Amniotic stem cell (primary cell): Measurements from ENCODE around the gene CCL25.

Experiments used
- DNase-seq: peaks from one replicate; lab custom pipeline; 2025; lab: John Stamatoyannopoulos, UW

The CCL25 gene

DNA sequence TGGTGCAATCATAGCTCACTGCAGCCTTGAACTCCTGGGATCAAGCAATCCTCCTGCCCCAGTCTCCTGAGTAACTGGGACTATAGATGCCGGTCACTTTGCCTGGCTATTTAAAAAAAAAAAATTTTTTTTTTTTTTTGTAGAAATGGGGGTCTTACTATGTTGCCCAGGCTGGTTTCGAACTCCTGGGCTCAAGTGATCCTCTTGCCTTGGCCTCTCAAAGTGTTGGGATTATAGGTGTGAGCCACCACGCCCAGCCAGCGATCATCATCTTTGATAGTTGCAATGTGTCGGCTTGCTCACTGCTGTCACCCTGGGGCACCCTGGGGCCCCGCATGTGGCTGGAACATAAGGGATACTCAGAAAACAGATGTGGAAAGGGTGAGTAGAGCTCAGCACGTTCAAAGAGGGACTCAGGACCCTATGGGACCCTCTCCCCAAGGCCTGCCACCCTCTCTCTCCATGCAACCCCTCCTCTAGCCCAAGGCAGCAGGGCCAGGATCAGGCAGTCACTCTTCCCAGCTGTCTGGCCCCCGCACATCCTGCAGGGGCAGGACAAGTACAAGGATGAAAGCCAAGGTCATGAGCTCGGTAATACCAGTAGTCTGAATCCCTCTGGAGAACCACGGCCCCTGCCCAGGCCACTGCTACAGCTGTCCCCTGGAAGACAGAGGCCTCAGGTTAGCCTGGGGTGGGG lies 6.5 kb upstream of the CCL25 start:
- no peak for DNase-seq

DNA sequence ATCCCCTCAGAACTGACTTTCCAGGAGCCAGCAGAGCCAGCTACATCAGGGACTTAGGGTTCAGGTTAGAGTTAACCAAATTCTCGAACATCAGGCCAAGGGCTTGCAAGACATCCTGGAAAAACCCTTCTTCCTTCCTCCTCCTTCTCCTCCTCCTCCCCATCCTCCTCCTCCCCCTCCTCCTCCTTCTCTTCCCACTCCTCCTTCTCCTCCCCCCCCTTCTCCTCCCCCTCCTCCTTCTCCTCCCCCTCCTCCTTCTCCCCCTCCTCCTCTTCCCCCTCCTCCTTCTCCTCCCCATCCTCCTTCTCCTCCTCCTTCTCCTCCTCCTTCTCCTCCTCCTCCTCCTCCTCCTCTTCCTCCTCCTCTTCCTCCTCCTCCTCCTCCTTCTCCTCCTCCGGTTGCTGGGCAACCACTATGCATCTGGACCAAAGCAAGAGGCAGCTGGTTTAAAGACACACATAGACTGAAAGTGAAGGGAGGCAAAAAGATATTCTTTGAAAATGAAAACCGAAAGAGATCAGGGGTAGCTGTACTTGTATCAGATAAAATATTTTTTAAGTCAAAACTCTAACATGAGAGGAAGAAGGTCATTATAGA lies 5.9 kb upstream of the CCL25 start:
- DNase-seq, result no peak

DNA sequence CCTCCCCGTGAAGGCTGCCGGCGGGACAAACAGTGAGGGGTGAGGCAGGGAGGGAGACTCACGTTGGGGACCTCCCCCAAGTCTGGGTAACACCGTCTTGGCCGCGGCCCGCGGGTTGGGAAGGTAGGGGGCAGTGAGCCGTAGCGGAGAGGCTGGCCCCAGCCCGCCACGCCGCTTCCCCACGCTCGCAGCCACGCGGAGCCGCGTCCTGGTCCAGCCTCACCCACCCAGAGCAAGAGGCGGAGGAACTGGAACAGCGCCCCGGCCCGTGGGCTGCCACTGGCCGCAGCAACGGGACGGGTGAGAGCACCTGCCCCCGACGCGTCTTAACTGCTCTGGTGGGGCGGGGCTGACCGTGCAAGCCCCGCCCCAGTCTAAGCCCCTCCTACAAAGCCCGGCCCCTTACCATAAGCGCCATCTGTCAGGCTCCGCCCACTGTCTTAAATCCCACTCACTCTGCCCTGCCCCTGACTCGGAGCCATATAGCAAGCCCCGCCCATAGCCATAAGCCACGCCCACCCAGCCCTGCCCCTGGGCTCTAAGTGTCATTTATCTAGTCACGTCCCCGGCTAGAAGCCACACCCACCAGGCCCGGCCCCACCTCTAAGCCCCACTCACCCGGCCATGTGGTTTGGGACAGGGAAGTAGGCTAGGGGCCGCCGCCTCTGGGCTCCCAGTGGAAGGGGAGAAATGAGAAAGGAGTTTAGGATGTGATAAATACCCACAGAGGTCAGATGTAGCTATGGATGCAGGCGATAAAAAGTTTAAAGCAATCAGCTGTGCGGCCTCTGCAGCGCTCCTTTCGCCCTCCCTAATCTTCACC lies 2.1 kb upstream of the CCL25 start:
- DNase-seq, result no peak

DNA sequence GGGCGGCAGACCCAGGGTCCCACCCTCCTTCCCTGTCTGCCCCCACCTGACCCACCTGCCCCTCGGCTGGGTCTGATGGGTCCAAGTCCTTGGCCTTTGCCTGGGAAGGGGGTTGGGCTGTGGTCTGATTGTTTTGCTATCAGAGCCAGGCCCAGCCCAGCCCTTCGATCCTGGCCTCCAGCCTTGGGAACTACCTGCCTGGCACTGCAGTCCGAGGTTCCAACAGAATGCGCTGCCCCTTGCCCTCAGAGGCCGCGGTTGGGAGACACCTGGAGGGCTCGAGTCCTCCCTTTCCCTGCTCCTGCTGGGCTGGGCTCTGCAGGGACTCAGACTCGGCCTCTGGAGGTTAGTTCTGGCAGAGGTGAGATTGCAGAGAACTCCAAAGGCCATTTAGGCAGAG lies 1.6 kb downstream of the CCL25 start:
- DNase-seq, result no peak

DNA sequence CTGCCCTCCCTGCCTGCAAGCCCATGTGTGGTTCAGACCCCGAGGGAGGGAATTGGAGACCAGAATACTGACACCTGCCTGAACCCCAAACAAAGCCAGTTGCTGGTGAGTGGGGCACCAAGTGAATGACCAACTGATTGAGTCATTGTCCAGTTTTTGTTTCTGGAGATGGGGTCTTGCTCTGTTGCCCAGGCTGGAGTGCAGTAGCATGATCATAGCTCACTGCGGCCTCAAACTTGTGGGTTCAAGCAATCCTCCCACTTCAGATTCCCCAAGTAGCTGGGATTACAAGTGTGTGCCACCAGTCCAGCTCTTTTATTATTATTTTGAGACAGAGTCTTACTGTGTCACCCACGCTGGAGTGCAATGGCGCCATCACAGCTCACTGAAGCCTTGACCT lies 4.0 kb downstream of the CCL25 start:
- no peak for DNase-seq

DNA sequence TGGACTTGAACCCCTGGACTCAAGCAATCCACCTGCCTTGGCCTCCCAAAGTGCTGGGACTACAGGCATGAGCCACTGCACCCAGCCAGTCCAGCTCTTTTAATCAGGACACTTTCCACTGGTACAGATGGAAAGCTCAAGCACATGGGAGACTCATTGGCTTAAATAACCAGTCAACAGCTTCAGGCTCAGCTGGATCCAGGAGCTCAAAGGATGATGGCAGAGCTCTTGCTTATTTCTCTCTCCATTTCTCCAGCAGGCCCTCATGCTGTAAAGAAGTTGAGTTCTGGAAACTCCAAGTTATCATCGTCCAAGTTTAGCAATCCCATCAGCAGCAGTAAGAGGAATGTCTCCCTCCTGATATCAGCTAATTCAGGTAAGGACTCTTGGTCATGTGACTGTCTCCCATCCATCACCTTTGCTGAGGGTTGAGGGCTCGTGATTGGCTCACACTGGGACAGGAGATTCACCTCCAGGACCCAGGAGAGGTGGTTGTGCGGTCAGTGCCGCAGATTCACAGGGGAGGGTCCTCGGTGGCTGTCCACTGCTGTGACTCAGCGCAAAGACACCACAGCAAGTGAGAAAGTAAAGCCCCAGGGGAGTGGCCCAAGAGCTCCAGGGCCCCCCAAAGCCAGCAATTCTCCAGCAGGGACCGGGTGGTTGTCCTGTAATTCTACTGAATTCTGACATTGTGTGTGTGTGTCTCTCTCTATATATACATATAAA lies 5.1 kb downstream of the CCL25 start:
- DNase-seq, result no peak

DNA sequence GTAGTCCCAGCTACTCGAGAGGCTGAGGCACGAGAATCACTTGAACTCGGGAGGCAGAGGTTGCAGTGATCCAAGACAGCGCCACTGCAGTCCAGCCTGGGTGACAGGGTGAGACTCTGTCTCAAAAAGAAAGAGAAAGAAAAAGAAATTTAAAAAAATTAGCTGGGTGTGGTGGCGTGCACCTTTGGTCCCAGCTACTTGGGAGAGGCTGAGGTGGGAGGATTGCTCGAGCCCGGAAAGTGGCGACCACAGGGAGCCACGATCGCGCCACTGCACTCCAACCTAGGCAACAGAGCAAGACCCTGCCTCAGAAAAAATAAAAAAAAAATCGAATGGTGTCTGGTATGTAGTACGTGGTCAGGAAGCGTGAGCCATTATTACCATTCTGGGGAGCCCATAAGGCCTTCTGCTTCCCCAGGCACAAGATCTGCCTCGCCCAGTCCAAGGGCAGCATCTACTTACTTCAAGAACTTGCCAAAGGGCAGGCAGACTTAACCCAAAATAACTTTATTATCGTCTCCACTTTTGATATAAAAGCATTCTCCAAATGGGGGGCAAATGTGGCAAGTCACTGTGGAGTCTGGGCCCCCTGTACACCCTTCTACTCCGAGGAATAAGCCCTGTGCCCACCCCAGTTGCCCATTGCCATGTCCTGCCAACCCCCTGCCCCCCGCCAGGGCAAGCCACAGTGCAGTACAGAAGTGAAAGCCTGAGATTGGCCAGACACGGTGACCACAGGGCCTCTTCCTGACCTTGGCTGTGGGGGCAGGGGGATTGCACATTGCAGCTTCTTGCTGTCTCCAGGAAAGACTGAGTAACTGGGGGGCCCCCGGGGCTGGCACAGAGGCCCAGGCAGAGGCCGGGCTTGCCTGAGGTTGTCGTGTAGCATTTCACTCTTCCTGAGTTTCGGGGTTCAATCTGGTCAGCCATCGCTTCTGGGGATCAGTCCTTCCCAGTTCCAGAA lies 12.6 kb downstream of the CCL25 start:
- no peak for DNase-seq

DNA sequence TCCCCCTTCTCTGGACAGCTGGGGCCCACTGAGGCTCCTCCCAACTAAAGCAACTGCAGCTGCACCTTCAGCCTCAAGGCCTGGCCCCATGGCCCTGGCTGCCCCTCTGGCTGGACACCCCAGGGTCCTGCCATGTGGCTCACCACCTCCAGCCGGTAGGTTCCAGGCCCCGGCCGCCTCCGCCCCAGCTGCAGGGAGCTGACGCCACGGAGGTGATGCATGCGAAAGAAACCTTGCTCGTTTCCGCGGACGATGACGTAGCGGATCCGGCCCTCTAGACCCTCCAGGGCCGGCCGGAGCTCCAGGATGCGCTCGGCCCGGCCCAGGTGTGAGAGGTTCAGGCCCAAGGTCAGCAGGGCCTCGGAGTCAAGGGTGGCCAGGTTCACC lies 13.3 kb downstream of the CCL25 start:
- no peak for DNase-seq

DNA sequence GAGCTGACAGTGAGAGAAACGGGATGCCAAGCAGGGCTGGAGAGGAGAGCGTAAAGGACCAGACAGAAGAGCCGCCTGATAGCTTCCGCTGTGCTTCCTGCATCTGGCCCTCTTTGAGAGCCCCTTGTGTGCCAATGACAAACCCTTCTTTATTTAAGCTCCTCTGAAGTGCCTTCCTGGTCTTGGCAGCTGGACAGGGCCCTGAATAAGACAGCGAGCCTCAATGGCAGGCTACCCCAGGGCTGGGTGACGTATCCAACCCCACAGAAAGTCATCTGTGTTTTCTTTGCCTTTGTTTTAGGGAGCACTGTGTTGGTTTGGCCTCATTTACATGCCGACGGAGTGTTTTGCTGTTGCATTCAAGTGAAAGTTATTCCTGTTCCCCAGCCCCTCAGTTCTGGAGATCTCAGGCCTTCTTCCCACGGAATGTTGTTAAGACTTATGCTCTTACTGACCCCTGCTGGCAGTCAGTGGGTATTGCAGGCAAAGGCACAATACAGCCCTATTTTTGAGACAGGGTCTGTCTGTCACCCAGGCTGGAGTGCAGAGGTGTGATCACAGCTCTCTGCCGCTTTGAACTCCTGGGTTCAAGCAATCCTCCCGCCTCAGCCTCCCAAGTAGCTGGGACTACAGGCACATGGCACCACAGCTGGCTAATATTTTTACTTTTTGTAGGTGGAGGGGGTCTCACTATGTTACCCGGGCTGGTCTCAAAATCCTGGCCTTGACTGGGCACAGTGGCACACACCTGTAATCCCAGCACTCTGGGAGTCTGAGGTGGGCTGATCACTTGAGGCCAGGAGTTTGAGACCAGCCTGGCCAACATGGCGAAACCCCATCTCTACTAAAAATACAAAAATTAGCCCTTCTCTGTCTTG lies 16.8 kb downstream of the CCL25 start:
- DNase-seq, result no peak

DNA sequence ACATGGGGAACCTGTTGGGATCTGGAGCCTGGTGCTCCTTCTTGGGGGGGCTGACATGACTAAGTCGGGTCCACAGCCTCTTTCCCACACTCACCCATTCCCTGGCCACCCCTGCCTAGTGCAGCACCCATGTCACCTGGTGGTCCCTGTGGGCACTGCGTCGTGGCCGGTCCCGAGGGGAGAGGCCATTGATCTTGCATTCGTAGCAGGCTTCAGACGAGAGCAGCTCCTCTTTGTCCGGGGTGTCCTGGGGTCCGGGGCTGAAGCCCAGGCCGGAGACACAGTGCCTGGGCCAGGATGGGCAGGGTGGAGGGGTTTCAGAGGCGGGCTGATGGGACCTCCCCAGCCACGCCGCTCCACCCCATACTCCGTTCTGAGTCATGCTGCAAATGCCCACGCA lies 19.4 kb downstream of the CCL25 start:
- no peak for DNase-seq

DNA sequence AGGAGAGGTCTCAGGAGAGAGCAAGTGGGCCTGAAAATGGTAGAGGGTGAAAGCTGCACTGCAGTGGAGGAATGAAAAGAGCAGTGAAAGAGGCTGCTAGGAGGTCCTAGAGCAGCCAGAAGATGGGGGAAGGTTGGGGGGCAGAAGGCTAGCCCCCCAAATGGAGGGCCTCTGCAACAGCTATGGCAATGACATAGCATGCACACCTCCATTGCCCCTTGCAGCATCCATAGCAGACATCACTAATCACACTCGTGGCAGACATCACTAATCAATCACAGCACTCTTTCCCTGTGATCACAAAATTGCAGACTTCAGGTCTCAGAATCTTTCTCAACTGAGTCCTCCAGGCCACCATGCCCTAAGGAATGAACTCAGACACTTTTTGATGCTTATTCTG lies 21.9 kb downstream of the CCL25 start:
- no peak for DNase-seq

DNA sequence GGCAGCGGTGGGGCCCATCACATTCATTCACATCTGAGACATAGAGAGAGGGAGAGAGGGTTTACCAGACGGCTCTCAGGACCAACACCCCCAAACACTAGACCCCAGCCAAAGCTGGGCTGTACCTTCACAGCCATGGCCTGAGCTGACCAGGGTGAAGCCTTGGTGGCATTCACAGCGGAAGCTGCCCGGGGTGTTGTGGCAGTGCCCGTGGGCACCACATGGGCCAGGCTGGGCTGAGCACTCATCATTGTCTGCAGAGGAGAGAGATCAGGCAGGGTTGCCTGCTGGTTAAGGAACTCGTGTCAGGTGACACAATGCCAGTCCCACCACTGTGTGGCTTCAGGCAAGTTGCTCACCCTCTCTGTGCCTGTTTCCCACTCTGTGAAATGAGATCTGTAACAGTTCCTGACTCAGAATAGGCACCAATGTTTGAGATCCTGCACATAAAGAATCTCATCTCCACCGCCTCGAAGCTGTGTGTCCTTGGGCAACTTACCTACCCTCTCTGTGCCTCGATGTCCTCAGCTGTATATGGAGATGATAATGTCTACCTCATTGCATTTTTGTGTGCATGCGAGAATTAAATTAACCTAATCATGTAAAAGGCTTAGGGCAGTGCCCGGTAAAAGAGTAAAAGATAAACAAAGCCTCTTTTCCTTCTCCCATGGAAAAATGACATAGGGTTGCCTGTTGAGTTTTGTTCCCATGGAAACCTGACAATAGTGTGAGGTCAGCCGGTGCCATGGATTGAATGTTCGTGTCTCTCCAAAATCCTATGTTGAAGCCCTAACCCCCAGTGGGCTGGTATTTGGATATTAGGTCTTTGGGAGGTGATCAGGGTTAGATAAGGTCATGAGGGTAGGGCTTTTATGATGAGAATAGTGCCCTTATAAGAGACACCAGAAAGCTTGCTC lies 22.9 kb downstream of the CCL25 start:
- no peak for DNase-seq

DNA sequence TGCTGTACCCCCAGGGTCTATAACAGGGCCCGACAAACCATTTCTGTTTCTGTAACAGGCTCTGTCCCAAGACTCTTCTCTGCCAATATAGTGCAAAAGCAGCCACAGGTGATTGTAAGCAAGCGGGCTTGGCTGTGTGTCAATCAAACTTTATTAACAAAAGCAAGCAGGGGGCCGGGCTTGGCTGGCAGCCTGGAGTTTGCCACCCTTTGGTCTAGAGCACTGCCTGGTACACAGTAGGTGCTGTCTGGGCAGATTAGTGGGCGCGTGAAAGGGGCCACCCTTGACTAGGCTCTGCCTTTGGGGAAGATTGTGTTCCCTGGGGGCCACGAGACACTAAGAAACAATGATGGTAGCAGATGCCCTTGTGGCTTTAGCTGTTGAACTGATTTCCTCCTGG lies 27.4 kb downstream of the CCL25 start:
- no peak for DNase-seq

DNA sequence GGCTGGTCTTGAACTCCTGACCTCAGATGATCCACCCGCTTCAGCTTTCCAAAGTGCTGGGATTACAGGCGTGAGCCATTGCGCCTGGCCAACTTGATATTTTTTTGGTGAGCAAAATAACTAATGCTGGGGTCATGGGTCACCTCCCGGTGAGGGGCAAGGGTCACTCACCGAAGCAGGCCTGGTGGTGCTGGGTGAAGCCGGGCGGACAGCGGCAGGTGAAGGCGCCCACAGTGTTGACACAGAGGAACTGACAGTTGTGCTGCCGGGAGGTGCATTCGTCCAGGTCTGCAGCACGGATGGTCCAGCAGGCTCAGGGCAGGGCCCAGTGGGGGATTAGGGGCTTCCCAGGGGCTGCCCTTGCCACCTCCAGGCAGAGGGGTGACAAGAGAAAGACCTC lies 28.3 kb downstream of the CCL25 start:
- DNase-seq, result no peak

DNA sequence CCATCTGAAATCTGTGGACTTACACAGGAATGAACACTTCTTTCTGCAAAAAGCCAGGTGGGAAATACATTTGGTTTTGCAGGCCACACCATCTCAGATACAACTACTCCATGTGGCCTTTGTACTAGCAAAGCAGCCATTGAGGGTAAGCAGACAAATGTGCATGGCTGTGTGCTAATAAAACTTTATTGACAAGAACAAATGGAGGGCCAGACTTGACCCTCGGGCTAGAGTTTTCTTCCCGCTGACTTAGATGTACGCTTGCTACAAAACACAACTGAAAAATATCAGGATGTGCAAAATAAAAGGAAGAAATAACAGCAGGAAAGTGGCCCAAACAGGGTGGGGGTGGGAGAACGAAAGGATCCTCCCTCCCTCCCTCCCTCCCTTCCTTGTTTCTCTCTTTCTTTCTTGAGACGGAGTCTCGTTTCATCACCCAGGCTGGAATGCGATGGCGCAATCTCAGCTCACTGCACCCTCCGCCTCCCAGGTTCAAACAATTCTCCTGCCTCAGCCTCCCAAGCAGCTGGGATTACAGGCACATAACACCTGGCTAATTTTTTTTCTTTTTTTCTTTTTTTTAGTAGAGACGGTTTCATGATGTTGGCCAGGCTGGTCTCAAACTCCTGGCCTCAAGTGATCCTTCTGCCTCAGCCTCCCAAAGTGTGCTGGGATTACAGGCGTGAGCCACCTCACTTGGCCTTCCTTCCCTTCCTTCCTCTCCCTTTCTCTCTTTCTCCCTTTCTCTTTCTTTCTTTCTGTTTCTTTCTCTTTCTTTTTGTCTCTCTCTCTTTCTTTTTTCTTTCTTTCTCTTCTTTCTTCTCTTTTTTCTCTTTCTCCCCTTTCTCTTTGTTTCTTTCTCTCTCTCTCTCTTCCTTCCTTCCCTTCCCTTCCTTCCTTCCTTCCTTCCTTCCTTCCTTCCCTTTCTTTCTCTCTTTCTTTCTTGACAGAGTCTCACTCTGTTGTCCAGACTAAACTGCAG lies 29.3 kb downstream of the CCL25 start:
- no peak for DNase-seq

DNA sequence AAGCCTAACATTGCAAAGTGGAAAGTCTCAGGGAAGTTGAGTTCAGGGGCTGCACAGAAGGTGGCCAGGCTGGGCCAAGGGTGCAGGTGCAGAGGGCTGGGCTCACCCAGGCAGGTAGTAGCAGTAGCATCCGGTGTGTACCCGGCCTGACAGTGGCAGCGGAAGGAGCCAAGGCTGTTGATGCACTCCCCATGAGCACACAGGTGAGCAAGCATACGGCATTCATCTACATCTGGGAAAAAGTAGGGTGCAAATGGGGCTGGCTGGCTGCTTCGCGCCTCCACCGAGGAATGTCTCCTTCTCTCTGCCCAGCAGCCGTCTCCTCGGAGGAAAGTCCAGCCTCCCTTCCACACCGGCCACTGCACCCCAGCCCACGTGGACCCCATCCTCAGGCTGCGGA lies 30.6 kb downstream of the CCL25 start:
- no peak for DNase-seq

DNA sequence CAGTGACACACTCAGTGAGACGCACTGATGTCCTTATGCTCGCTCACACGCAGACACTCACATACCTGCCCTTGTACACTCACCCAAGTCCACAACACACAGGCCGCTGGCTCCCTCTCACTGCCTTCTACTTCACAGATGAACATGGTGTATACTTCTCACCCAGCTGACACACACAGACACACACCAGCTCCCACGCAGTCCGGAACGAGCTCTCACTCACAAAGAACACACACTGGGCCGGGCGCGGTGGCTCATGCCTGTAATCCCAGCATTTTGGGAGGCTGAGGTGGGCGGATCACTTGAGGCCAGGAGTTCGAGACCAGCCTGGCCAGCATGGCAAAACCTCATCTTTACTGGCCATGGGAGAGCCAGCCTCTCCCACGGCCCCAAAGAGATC lies 31.6 kb downstream of the CCL25 start:
- no peak for DNase-seq
